SH-SY5Y (cell line): ENCODE data around the gene UPK3A.

ENCODE experiments used
- GATA2 ChIP-seq: IDR thresholded peaks from 2 replicates; pipeline ENCODE4 v1.6.1; 2011; ENCODE audit warnings: mild to moderate bottlenecking, low read depth, low read length
- GATA3 ChIP-seq: IDR thresholded peaks from 2 replicates; pipeline ENCODE4 v1.6.1; 2011; ENCODE audit warnings: low read depth, mild to moderate bottlenecking, low read length, moderate library complexity

Gene UPK3A

GRCh38 chr22:45290410-45290936 is 5.7 kb downstream of the UPK3A start:
- no peak for TF ChIP-seq GATA2
- TF ChIP-seq GATA3 = no peak

DNA sequence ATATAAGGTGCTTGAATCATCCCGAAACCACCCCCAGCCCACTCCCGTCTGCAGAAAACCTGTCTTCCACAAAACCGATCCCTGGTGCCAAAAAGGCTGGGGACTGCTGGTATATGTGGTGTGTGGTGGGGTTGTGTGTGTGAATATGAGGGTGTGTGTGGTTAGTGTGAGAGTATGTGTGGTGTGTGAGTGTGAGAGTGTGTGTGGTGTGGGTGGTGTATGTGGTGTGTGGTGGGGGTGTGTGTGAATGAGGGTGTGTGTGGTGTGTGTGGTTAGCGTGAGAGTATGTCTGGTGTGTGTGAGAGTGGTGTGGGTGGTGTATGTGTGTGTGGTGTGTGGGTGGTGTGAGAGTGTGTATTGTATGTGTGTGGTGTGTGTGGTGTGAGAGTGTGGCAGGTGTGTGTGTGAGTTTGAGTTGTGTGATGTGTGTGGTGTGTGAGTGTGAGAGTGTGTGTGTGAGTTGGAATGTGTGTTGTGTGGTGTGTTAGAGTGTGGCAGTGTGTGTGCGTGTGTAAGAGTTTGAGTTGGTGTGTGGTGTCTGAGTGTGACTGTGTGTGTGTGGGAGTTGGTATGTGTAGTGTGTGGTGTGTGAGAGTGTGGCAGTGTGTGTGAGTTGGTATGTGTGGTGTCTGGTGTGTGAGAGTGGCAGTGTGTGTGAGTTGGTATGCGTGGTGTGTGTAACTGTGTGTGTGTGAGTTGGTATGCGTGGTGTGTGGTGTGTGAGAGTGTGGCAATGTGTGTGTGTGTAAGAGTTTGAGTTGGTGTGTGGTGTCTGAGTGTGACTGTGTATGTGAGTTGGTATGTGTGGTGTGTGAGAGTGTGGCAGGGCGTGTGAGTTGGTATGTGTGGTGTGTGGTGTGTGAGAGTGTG is 6.5 kb downstream of the UPK3A start:
- TF ChIP-seq GATA3 (no peak), GATA2 (no peak)

DNA sequence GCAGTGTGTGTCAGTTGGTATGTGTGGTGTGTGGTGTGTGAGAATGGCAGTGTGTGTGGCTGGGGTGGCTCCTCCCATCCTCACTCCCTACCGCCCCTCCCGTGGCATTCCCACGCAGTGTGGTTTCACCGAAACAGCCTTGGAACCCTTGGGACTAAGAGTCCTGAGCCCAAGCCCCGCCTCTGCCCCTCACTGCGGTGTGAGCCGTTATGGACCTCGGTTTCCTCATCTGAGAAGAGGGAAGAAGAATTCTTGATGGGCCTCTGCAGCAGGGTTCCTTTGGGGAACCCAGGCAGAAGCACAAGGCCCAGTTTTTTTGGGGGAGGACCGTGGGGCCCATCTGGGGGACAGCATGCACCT is 7.2 kb downstream of the UPK3A start:
- TF ChIP-seq GATA2 (no peak), GATA3 (no peak)

- TF ChIP-seq GATA2 = no peak
- TF ChIP-seq GATA3 = no peak
These were observed 8.1 kb downstream of the UPK3A start for GRCh38 chr22:45292731-45293442.

GRCh38 chr22:45294030-45294429 is 9.3 kb downstream of the UPK3A start:
- TF ChIP-seq GATA2 (no peak), GATA3 (no peak)

- no peak for TF ChIP-seq GATA3
- TF ChIP-seq GATA2 = no peak
These were observed 10.7 kb downstream of the UPK3A start for GRCh38 chr22:45295492-45295891.

DNA sequence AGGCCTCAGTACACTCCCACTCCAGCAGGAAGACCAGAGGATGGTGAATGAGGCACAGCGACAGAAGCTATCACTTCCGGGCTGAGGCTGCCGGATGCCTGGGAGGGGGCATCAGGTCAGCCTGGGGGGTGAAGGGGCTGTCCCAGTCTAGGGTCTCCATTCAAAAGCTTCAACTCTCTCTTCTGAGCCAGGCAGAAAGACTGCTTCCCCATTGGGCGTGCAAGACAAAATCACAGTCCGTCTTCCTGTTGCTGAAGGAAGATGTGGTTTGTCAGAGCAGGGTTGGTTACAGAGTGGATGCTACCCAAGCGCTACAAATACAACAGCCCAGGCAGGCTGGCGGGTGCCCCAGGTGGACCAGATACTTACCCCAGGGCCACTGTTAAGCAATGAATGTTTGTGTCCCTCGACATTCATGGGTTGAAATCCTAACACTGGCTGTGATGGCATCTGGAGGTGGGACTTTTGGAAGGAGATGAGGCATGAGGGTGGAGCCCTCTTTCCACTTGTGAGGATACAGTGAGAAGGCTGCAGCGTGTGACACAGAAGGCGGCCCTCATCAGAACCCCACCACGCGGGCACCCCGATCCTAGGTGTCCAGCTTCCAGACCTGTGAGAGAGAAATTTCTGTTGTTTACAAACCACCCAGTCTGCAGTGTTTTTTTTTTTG is 12.0 kb downstream of the UPK3A start:
- TF ChIP-seq GATA3 = no peak
- no peak for TF ChIP-seq GATA2

GRCh38 chr22:45298934-45299505 is 14.3 kb downstream of the UPK3A start:
- no peak for TF ChIP-seq GATA2
- no peak for TF ChIP-seq GATA3

DNA sequence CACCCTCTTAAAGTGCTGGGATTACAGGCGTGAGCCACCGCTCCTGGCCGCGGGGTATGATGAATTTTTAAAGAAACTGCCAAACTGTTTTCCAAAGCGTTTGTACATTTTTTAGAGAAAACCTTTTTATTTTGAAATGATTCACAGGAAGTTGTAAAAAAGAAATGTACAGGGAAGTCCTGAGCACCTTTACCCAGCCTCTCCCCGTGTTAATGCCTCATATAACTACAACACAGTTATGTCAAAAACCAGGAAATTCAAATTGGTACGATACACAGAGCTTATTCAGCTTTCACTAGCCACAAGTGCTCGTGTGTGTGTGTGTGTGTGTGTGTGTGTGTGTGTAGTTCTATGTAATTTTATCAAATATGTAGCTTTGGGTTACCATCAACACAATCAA is 18.0 kb downstream of the UPK3A start:
- TF ChIP-seq GATA2 = no peak
- TF ChIP-seq GATA3 = no peak

DNA sequence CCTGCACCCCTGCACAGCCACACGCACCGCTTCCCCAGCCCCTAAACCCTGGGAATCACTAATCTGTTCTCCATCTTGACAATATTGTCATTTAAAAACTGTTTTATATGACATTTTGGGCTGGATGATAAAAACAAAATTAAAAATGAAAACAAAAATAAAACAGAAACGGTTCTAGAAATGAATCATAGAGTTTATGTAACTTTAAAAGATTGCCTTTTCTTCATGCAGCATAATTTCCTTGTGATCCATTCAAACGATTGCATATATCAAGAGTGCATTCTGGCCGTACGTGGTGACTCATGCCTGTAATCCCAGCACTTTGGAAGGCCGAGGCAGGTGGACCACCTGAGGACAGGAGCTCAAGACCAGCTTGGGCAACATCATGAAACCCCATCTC is 18.4 kb downstream of the UPK3A start:
- TF ChIP-seq GATA2 (no peak), GATA3 (no peak)

GRCh38 chr22:45304971-45305370 is 20.2 kb downstream of the UPK3A start:
- TF ChIP-seq GATA3 = no peak
- no peak for TF ChIP-seq GATA2

GRCh38 chr22:45305456-45306075 is 20.8 kb downstream of the UPK3A start:
- TF ChIP-seq GATA3 = no peak
- no peak for TF ChIP-seq GATA2

GRCh38 chr22:45306139-45306538 is 21.4 kb downstream of the UPK3A start:
- TF ChIP-seq GATA3 (no peak), GATA2 (no peak)
